ENCODE measurements around the gene ZNF335. TPM values are rescaled to one million over a fixed set of nuclear protein-coding genes. Genes with fewer than 3 reads are reported as not detected.
A peak's percentile ranks its signal among the peaks of the same experiment; 100 is the strongest.

Gene ZNF335
- total and polyA plus RNA-seq, 2 of the 13 experiments (the other 11 are each of a cell fraction or from before 2014, with no cell fraction given): 9.7 to 13.7 TPM

DNA sequence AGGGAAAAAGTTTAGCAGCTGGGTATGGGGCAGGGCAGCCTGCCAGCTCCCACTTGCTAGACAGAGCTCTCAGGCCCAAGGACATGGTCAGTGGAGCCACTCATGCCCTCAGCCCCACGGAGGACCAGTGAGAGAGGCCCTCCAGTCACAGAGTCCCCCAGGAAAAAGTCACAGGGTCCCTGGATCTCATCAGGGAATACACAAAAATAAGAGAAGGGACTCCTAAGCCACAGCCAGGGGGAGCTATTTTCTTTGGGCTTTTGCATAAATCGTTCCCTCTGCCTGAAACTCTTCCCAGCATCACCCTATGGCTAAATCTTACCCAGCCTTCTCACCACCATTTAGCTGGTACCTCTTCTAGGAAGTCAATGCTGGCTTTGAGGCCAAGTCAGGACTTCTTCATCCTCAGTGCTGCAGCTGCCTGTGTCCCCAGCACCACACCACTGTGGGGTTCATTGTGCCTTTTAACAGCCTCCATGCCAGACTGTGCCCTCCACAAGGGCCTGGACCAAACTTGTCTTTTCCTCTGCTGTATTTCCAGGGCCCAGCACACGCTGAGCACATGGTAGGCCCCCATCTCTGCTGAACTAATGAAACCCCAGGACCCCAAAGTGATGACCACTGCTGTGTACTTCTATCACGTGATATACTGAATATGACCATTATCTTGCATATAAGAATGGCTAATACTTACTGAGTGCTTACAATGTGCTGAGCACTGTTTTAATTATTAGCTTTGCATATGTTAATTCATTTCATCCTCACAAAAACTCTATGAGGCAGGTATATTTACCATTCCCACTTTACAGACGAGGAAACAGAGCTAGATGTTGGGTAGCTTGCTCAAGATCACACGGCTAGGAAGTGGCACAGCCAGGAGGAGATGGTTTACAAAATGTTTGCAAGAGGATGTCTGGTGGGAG is 2.0 kb downstream of the ZNF335 start (continued):
- TF ChIP-seq, protein P1, sequence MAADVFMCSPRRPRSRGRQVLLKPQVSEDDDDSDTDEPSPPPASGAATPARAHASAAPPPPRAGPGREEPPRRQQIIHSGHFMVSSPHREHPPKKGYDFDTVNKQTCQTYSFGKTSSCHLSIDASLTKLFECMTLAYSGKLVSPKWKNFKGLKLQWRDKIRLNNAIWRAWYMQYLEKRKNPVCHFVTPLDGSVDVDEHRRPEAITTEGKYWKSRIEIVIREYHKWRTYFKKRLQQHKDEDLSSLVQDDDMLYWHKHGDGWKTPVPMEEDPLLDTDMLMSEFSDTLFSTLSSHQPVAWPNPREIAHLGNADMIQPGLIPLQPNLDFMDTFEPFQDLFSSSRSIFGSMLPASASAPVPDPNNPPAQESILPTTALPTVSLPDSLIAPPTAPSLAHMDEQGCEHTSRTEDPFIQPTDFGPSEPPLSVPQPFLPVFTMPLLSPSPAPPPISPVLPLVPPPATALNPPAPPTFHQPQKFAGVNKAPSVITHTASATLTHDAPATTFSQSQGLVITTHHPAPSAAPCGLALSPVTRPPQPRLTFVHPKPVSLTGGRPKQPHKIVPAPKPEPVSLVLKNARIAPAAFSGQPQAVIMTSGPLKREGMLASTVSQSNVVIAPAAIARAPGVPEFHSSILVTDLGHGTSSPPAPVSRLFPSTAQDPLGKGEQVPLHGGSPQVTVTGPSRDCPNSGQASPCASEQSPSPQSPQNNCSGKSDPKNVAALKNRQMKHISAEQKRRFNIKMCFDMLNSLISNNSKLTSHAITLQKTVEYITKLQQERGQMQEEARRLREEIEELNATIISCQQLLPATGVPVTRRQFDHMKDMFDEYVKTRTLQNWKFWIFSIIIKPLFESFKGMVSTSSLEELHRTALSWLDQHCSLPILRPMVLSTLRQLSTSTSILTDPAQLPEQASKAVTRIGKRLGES (CRISPR knock-in tag; IDR thresholded peaks at IDR 0.05; ENCODE audit: borderline replicate concordance): no peak
- TF ChIP-seq ESRRA (CRISPR knock-in tag; IDR thresholded peaks at IDR 0.05; ENCODE audit: low read depth) (no peak), TSC22D2 (CRISPR knock-in tag; IDR thresholded peaks at IDR 0.05; ENCODE audit: borderline replicate concordance) (no peak), ZNF678 (CRISPR knock-in tag; IDR thresholded peaks at IDR 0.05) (no peak), POGZ (CRISPR knock-in tag; IDR thresholded peaks at IDR 0.05) (no peak), ZNF24 (IDR thresholded peaks at IDR 0.05) (no peak), ZSCAN22 (CRISPR knock-in tag; IDR thresholded peaks at IDR 0.05) (no peak), GATAD1 (CRISPR knock-in tag; IDR thresholded peaks at IDR 0.05) (no peak), ZNF225 (CRISPR knock-in tag; IDR thresholded peaks at IDR 0.05) (no peak), ZNF766 (CRISPR knock-in tag; IDR thresholded peaks at IDR 0.05; ENCODE audit: borderline replicate concordance) (no peak), ZNF549 (CRISPR knock-in tag; IDR thresholded peaks at IDR 0.05) (no peak), ATM (IDR thresholded peaks at IDR 0.05; ENCODE audit: borderline replicate concordance) (no peak), MXD4 (CRISPR knock-in tag; IDR thresholded peaks at IDR 0.05) (peak; percentile 70; the same call in 1 of the 2 replicates)
- TF ChIP-seq, protein P2, sequence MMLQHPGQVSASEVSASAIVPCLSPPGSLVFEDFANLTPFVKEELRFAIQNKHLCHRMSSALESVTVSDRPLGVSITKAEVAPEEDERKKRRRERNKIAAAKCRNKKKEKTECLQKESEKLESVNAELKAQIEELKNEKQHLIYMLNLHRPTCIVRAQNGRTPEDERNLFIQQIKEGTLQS (CRISPR knock-in tag; IDR thresholded peaks at IDR 0.05): no peak
- TF ChIP-seq, protein P3, sequence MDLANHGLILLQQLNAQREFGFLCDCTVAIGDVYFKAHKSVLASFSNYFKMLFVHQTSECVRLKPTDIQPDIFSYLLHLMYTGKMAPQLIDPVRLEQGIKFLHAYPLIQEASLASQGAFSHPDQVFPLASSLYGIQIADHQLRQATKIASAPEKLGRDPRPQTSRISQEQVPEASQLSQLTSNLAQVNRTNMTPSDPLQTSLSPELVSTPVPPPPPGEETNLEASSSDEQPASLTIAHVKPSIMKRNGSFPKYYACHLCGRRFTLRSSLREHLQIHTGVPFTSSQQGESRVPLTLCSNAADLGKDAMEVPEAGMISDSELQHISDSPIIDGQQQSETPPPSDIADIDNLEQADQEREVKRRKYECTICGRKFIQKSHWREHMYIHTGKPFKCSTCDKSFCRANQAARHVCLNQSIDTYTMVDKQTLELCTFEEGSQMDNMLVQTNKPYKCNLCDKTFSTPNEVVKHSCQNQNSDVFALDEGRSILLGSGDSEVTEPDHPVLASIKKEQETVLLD (CRISPR knock-in tag; IDR thresholded peaks at IDR 0.05; ENCODE audit: low read depth): no peak

All from HepG2 (cell line).